ENCODE measurements around the gene DDC.

DNA sequence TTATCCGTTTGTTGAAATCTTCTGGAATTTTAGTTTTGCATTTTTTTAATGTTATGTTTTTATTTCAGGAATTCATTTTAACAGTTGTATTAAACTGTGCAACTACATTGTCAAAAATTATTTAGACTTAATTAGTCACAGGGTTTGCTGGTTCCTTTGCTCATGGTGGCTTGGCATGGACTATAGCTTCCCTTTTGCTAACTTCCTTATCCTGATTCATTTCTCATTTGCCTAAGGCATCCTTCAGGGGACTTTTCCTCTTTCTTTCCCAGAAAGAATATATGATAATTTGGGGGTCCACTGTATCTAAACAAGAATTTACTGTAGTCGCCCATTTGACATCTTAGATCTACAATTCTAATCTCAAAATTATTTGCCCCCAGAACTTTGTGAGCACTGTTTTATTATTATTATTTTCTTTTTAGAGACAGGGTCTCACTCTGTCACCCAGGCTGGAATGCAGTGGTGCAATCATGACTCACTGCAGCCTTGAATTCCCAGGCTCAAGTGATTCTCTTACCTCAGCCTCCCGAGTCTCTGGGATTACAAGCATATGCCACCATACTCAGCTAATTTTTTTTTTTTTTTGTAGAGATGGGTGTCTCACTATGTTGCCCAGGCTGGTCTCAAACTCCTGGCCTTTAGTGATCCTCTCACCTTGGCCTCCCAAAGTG is 128.9 kb downstream of the DDC start:
- TF ChIP-seq, protein P1, sequence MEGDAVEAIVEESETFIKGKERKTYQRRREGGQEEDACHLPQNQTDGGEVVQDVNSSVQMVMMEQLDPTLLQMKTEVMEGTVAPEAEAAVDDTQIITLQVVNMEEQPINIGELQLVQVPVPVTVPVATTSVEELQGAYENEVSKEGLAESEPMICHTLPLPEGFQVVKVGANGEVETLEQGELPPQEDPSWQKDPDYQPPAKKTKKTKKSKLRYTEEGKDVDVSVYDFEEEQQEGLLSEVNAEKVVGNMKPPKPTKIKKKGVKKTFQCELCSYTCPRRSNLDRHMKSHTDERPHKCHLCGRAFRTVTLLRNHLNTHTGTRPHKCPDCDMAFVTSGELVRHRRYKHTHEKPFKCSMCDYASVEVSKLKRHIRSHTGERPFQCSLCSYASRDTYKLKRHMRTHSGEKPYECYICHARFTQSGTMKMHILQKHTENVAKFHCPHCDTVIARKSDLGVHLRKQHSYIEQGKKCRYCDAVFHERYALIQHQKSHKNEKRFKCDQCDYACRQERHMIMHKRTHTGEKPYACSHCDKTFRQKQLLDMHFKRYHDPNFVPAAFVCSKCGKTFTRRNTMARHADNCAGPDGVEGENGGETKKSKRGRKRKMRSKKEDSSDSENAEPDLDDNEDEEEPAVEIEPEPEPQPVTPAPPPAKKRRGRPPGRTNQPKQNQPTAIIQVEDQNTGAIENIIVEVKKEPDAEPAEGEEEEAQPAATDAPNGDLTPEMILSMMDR (conservative IDR thresholded peaks at IDR 0.05): no peak
- no peak for TF ChIP-seq EZH2 (IDR thresholded peaks at IDR 0.05; ENCODE audit: low read depth)

Data from PC-9 (cell line).